ENCODE results near the gene PEX7. TPM values are rescaled to one million over a fixed set of nuclear protein-coding genes. Genes with fewer than 3 reads are reported as not detected.
"Not testable (repeated sequence)": the region's sequence is repeated elsewhere in the genome, so short reads cannot be mapped to it uniquely, and the experiment has no call there.

PEX7 gene
- total and polyA plus RNA-seq, 12 donors = 4.8 to 43.3 (median 23.8) TPM

DNA sequence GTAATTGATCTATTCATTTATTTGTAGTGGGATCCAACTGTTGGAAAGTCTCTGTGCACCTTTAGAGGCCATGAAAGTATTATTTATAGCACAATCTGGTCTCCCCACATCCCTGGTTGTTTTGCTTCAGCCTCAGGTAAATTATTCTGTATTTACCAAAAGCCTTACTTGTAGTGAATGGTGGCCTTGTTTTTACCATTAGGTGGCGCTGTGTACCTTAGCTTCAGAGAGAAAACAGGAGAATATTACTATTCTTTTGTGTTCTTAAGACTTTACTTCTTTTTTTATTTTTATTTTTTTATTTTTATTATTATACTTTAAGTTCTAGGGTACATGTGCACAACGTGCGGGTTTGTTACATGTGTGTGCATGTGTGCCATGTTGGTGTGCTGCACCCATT lies 23.7 kb downstream of the PEX7 start:
- DNase-seq = peak; percentile 44 to 83 (median 57)
- no peak for TF ChIP-seq POLR2A (IDR thresholded peaks at IDR 0.05)
- TF ChIP-seq, protein P1, sequence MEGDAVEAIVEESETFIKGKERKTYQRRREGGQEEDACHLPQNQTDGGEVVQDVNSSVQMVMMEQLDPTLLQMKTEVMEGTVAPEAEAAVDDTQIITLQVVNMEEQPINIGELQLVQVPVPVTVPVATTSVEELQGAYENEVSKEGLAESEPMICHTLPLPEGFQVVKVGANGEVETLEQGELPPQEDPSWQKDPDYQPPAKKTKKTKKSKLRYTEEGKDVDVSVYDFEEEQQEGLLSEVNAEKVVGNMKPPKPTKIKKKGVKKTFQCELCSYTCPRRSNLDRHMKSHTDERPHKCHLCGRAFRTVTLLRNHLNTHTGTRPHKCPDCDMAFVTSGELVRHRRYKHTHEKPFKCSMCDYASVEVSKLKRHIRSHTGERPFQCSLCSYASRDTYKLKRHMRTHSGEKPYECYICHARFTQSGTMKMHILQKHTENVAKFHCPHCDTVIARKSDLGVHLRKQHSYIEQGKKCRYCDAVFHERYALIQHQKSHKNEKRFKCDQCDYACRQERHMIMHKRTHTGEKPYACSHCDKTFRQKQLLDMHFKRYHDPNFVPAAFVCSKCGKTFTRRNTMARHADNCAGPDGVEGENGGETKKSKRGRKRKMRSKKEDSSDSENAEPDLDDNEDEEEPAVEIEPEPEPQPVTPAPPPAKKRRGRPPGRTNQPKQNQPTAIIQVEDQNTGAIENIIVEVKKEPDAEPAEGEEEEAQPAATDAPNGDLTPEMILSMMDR (IDR thresholded peaks at IDR 0.05) = peak; percentile 55 to 86 (median 71)
- no peaks in the 10 kb centered on the region for H3K36me3 ChIP-seq (replicated peaks in 1 of 2)
- H3K4me3 ChIP-seq = no peak overlapping the region
- intact Hi-C loops (cut with DNase I) = no loop called here
- no peaks in the 10 kb centered on the region for H3K4me1 ChIP-seq (replicated peaks in 1 of 2)
- 48 to 59% (median 52%) methylated on average over 3 of the region's 3 CpGs for WGBS, 4 donors
- H3K27me3 ChIP-seq = no peaks in the 10 kb centered on the region
- no peaks in the 10 kb centered on the region for H3K9me3 ChIP-seq (replicated peaks in 1 of 3)
- H3K27ac ChIP-seq = no peak overlapping the region

DNA sequence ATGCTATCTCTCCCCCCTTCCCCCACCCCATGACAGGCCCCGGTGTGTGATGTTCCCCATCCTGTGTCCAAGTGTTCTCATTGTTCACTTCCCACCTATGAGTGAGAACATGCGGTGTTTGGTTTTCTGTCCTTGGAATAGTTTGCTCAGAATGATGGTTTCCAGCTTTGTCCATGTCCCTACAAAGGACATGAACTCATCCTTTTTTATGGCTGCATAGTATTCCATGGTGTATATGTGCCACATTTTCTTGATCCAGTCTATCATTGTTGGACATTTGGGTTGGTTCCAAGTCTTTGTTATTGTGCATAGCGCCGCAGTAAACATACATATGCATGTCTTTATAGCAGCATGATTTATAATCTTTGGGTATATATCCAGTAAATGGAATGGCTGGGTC lies 24.1 kb downstream of the PEX7 start:
- H3K4me1 ChIP-seq (replicated peaks in 1 of 2); H3K27ac ChIP-seq; DNase-seq; H3K9me3 ChIP-seq (replicated peaks in 1 of 3); H3K27me3 ChIP-seq; H3K36me3 ChIP-seq (replicated peaks in 1 of 2); intact Hi-C loops (cut with DNase I); H3K4me3 ChIP-seq: not testable (repeated sequence)
- WGBS, 4 donors = 89 to 93% (median 92%) methylated on average over 4 of the region's 4 CpGs

DNA sequence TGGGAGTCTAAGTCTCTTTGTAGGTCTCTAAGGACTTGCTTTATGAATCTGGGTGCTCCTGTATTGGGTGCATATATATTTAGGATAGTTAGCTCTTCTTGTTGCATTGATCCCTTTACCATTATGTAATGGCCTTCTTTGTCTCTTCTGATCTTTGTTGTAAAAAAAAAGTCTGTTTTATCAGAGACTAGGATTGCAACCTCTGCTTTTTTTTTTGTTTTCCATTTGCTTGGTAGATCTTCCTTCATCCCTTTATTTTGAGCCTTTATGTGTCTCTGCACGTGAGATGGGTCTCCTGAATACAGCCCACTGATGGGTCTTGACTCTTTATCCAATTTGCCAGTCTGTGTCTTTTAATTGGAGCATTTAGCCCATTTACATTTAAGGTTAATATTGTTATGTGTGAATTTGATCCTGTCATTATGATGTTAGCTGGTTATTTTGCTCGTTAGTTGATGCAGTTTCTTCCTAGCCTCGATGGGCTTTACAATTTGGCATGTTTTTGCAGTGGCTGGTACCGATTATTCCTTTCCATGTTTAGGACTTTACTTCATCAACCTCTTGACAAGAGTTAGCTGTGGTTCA lies 27.7 kb downstream of the PEX7 start:
- H3K9me3 ChIP-seq (replicated peaks in 1 of 3); DNase-seq; H3K4me3 ChIP-seq; intact Hi-C loops (cut with DNase I); H3K36me3 ChIP-seq (replicated peaks in 1 of 2); H3K27me3 ChIP-seq; H3K4me1 ChIP-seq (replicated peaks in 1 of 2); H3K27ac ChIP-seq: not testable (repeated sequence)
- WGBS, 4 donors = 94 to 99% (median 94%) methylated on average over 4 of the region's 4 CpGs

DNA sequence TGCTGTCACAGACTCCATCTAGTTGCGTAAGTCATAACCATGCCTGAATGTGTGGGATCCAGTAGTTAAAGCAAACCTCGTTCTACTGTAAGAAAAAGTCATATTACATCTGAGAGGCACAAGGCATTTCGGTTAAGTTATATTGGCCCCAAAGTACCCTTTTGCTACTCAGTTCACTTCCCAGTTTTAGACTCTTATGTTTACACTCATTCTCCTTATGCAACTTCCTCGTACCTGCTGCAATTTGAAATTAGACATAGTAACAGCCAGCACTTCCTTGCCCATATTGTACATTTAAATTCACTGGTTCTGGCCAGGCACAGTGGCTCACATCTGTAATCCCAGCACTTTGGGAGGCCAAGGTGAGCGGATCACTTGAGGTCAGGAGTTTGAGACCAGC lies 37.0 kb downstream of the PEX7 start:
- H3K4me3 ChIP-seq = no peak overlapping the region
- H3K27ac ChIP-seq = no peak overlapping the region
- H3K9me3 ChIP-seq (replicated peaks in 1 of 3) = no peaks in the 10 kb centered on the region
- H3K36me3 ChIP-seq (replicated peaks in 1 of 2) = no peaks in the 10 kb centered on the region
- TF ChIP-seq, protein P1 (IDR thresholded peaks at IDR 0.05) = no peak
- TF ChIP-seq POLR2A (IDR thresholded peaks at IDR 0.05) = no peak
- intact Hi-C loops (cut with DNase I) = no loop called here
- no peak for DNase-seq
- no peaks in the 10 kb centered on the region for H3K27me3 ChIP-seq
- 80 to 90% (median 89%) methylated on average over 5 of the region's 5 CpGs for WGBS, 4 donors
- no peaks in the 10 kb centered on the region for H3K4me1 ChIP-seq (replicated peaks in 1 of 2)

DNA sequence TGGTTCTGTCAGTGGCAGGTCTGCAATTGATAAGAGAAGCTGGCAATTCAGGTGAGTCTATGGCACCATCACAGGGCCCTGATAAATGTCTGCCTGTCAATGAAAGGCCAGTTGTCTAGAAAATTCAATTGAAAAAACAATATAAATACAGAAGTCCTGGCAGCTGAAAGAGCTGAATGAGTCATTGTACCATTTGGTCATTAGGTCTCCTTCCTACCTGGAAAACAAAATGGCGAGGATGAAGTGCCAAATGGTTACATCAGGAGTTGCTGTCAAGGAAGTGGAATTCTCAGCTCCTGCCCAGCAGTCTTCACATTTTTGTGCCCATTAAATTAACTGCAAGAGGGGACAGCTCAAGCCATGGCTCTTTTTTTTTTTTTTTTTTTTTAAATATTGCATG lies 37.7 kb downstream of the PEX7 start:
- no peak overlapping the region for H3K4me3 ChIP-seq
- no peak for DNase-seq
- H3K9me3 ChIP-seq (replicated peaks in 1 of 3) = no peaks in the 10 kb centered on the region
- TF ChIP-seq, protein P1 (IDR thresholded peaks at IDR 0.05) = no peak
- TF ChIP-seq POLR2A (IDR thresholded peaks at IDR 0.05) = no peak
- H3K36me3 ChIP-seq (replicated peaks in 1 of 2) = no peaks in the 10 kb centered on the region
- 83 to 100% (median 92%) methylated on average over 1 of the region's 1 CpG for WGBS, 4 donors
- no peak overlapping the region for H3K27ac ChIP-seq
- no peaks in the 10 kb centered on the region for H3K4me1 ChIP-seq (replicated peaks in 1 of 2)
- H3K27me3 ChIP-seq = no peaks in the 10 kb centered on the region
- intact Hi-C loops (cut with DNase I) = no loop called here

Data from adrenal gland (tissue), 12 donors.